GM18867 (cell line): ENCODE results near the gene RREB1.

ENCODE experiments used
- ATAC-seq: cut with Tn5 transposase; IDR thresholded peaks from one replicate; pipeline ENCODE4 v1.9.1; 2021; ENCODE audit warnings: mild to moderate bottlenecking, moderate library complexity; ENCODE audit not compliant: unreplicated experiment

Gene RREB1

DNA sequence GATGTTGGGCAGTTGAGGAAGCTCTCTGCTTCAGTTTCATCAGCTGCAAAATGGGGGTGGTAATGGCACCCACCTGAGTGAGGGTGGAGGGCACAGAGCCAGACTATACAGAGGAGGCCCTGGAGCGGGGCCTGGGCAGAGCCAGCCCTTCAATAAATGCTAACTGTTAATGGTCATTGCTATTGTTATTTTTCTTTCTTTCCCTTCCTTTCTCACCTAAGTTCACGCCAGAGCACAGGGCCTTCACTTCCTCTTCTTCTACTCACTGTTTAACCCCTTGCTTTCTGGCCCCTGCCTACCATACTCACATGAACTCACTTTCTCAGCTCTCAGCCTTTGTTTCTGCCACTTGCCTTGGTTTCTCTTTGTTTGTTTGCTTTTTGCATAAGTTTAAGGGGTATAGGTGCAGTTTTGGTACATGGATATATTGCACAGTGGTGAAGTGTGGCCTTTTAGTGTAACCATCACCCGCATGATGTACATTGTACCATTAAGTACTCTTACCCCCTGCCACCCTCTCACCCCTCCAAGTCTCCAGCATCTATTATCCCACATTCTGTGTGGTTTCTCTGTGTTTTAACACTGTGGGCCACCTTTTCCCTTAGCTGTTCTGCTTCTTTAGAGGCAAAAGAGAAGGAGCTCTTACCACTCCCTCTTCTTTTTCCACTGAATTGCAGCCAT lies 7.5 kb upstream of the RREB1 start:
- ATAC-seq = peak; percentile 82

DNA sequence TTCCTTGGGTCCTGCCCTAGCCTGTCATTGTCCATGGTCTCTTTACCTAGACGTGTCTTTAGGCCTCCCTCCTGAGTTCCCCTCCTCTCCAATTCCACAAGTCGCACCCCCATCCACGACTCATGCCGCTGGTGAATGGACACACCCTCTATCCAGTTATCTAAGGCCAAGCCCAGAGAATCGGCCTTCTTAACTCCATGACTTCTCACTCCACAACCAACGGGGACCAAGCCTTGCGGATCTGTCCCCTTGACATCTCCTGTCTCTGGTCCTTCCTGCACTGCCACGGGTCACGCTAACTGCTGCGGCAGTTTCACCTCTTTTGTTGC lies 7.0 kb upstream of the RREB1 start:
- no peak for ATAC-seq

DNA sequence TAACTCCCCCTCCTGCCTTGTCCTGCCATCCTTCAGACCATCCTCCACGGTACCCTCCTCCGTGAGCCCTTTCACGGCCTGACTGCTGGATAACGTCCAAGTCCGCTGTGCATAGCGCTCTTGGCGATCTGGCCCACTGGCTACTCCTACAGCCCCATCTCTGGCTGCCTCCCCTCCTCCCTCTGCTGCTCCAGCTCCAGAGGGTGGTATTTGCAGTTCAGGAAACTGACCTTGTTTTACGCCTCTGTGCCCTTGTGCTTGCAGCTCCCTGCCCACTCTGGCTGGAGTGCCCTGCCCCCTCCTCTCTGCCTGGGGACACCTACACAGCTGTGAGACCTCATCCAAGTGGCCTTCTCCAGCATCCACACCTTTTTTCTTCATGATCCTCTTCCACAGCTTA lies 6.5 kb upstream of the RREB1 start:
- ATAC-seq = no peak

DNA sequence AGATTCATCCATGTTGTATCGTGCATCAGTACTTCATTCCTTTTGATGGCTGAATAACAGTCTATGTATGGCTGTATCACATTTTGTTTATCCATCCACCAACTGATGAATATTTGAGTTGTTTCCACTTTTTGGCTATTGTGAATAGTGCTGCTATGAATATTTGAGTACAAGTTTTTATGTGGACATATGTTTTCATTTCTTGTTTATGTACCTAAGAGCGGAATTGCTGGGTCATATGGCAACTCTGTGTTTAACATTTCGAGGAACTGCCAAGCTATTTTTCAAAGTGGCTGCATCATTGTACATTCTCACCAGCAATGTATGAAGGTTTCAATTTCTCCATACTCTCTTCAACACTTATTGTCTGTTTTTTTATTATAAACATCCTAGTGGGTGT lies 3.0 kb upstream of the RREB1 start:
- ATAC-seq = no peak

DNA sequence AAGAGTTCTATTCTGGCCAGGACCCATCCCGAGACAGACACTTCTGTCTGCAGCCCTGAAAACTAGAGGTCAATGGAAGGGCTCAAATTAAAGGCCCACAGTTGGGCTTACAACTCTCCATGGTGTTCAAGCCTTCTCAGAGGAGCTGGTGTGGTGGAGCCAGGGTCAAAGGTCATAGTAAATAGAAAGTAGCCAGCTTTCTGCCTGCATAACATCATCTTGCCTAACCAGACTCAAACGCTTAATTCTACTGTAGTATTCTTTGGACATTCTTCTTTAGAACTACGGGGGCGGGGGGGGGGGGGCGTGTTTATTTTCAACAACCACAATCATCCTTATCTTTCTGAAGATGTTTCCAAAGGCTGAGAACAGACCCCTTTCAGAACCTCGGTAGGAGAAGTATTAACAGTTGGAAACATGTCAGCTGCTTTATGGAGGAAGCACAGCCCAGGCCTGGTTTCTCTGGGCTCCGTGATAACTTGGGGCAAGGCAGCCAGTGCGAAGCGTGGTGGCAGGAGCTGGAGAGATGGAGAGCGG lies 1.5 kb upstream of the RREB1 start:
- ATAC-seq = no peak

DNA sequence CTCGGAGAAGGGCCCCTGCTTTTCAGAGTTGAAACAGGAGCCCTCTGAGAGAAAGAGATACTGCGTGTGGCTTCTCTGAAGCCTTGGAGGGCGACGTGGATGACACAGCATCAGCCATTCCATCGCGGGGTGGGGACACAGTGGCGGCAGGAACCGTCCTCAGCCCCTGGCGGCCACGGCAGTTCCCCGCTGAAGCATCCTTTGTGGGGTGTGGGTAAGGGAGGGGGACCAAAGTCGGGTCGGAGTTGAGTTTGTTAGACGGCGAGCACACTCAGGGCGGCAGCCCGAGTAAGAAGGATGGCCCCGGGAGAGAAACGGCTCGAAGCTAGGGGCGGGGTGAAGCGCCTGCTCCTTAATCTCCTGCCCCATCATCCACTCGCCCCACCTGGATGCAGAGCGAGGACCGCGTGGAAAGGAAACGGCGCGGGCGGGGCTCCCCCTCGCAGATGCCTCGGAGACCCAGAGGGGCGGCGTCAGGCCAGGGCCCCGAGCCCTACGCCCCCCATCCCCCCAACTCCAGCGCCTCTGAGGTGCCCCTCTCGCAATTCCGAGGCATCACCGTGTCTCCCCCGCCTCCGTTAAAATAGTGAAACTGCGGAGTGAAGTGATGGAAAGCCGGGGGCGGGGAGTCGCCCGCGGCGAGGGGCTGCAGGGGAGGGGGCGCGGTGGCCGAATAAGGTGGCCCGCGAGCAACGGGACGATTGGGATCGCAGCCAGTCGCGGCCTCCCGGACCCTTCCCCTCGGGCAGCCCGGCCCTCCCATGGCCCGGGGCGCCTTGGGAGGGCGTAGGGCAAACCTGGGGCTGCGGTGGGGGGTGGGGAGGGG lies 796 bp upstream of the RREB1 start:
- ATAC-seq = peak; percentile 32

DNA sequence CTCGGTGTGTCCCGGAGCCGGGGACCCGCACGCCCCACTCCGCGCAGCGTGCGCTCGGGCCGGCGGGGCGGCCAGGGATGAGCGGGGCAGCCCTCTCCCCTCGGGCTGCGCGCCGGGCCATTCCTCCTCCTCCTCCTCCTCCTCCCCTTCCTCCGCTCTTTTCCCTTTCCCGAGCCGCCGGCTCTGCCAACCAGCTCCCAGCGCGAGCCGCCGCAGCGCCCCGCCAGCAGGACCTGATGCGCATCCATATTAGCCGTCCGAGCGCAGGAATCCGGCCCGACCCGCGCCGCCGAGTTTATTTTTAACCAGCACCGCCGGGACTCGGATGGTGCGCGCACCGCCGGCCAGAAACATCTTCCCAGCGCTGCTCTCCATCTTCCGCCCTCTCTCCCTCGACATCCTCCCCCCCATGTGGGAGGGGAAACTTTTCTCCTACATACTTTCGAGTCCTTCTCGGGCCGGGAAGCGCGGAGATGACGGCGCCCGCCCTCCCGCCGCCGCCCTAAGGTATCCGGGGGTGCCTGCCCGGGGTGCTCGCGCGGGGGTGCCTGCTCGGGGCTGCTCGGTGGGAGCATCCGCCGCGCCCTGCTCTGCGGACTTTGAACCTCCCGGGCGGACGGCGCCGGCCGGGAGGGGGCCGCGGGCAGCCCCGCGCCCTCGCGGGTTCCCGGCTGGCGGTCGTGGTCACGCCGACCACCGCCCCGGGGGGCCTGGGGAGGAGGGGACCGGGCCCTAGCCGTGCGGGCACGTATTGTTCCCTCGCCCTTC lies 619 bp downstream of the RREB1 start:
- peak; percentile 26 for ATAC-seq

DNA sequence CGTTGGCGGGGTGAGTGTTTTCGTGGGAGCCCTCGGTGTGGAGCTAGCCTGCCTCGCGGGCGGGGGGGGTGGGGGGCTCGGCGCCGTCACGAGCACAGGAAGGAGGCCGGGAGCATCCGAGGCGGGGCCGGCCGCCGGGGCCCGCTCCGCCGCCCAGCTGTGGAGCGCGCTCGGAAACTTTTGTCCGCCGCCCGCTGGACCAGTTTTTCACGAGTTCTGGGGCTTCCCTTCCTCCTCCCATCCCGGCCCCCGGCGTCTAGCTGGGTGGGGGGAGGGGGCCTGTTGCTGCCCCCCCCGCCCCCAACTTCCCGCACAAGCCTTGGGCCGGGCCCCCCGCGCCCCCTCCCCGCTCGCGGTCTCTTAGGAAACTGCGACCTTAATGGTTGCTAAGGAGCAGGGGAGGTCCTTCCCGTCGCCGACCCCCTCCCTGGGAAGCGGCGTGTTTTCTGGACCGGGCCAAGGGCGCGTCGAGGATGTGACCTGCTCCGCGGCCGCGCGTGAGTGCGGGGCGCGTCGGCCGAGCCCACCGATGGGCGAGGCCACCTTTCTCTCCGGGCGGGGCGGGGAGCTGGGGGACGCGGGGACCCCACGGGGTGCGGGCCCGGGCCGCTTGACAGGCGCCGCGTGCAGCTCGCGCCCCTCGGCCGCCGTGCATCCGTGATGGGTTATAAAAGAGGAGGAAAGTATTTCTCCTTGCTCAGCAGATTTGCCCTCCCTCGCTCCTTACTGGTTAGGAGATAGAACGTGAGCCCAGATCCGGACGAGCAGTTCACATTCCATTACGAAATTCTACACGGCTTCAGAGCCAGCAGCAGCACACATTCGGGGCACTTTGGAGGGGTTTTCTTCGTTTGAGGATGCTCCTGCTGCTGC lies 1.4 kb downstream of the RREB1 start:
- peak; percentile 15 for ATAC-seq

DNA sequence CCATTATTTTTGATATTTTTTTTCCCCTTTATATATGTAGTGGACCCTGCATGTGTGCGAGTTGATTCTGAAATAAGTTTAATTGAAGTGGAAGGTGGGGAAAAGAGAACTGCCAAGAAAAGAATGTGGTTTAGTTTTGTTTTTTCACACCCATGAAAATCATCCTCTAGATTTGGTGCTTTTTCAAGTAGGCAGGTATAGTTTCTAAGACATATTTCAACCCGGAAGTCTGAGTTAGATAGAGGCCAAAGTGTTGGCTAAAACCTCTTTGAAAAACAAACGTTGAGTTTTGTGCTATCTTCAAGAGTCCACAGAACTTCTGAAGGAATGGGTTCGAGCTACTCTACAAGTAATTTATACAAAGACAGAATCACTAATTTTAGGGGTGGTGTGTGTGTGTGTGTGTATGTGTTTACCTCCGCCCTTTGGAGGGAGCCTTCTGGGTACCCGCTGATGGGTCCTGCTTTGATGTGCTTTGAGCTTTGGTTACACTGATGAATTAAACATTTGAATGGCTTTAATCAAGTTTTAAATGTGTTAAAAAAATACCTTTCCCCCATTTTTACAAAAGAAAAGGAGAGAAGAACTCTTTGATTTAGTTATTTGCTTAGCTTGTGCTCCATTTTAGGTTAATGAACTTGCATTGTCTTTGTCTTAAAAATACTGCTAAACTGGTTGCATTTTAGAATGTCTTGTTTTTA lies 2.5 kb downstream of the RREB1 start:
- no peak for ATAC-seq

DNA sequence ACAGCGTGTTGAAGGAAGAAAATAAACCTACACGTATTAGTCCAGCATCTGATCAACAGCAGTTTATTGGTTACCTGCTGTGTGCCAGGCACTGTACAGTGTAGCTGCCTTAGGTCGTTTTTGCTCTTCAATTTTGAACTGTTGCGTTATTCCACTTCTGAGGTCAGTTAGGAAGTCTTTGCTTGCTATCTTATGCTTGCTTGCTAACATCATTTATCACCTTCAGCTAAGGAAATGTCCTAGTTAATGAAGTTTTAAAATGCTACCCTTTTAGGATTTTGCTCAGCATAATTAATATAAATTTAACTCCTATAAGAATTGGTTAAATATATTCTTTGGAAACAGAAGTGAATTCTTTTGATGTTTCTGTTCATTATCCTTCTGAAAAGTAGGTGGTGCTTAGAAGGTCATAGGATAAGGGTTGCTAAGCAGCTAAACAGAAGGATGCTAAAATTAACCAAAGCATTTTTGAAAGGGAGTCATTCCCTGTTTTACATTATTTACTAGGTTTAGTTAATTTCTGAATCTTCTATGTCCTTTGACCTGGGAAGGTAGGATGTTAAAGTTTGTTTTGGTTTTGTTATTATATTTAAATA lies 3.4 kb downstream of the RREB1 start:
- no peak for ATAC-seq

DNA sequence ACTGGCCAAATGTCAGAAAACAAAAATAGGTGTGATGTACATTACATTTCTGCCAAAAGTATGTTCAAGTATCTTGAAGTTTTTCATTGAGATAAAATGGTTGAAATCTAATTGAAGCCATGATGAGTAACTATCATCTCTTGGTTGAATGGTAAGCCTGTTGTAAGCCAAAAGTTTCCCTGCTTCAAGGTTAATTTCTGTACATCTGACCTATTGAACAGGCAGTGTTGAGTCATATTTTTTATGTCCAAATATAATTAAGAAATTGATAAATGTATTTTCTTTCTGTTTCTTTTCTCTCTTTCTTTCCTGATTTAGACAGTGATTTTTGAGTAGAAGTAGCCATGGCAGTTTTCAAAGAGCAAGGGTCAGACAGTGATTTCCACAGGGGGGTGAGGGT lies 4.4 kb downstream of the RREB1 start:
- ATAC-seq = no peak

DNA sequence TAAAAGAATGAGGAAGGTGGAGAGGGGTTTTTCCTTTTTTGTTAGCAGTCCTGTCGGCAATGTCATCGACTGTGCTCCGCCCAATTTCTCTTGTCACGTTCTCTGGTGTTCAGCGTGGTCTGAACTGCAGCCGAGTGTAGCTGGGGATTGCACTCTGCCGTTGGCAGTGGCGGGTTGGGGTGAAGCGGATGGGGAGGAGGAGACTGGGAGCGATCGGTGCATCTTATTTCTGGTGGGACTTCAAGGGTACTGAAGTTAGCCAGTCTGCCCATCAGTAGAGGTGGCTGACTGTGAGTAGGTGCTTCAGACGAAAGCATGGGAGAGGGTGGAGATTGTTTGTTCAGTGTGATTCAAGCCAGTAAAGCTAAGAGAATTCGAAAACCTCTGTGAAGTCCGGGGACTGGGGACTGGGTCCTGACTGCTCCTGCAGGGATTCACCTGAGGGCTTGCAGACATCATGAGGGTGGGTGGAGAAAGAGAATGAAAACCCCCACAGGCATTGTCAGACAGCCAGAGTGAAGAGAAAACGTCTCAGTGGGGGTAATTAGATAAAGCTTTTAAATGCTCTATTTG lies 5.1 kb downstream of the RREB1 start:
- no peak for ATAC-seq

DNA sequence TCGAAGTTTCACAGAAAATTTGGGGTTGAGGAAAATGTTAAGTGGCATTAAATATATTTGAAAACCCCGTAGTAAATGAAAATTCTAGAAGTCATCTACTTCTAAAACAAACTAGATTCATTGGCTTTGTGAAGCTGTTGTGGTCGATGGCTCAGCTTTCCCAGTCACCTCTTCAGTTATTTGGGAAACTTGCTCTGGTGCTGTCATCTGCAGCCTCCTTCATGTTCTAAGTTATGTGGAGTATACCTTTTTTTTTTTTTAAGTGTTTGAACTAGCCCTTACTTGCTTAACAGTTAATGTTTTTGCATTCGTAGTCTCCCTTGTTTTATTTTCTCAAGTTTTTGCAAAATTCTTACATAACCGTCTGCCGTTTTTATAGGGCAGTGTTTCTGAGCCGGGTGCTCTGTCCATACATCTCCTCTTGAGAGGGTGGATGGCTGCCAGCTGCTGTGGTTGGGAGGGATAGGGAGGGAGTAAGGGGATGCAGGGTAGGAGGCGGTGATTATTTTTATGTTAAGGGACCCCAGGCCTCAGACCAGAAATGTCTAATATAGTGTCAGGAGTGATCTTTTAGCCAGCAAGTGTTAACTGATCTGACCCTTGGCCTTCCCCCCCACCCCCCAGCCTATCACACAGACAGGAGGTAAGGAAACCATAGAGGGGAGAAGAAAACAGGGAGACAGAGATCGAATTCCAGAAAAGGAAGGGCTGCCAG lies 7.1 kb downstream of the RREB1 start:
- no peak for ATAC-seq

DNA sequence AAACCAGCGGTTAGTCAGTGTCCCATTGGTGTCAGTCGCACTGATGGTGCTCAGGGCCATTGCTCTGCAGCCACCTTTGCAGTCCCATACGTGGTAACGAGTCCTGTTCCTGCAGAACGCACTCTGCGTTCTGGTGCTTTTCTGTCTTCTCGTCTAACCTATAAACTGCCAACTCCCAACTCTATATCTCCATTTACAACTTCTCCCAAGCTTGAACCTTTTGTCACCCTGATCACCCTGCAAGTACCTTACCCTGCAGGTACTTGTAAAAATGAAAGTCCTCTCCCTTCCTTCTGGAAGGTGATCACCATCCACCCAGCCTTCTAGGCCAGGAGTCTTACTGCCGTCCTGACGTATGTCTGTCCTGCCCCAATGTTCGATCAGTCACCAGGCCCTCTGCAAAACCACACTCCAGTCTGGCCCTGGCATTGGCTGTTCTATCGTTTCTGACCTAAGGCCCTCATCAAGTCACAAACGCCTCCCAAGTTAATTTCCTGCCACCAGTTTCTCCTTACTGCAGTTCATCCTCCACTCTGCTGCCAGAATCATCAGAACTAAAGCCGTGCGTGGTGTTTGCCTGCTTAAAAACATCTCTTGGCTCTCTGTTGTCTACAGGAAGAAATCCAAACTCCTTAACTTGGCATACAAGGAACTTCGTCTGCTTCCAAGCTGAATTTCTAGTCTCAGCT lies 7.9 kb downstream of the RREB1 start:
- ATAC-seq = no peak

DNA sequence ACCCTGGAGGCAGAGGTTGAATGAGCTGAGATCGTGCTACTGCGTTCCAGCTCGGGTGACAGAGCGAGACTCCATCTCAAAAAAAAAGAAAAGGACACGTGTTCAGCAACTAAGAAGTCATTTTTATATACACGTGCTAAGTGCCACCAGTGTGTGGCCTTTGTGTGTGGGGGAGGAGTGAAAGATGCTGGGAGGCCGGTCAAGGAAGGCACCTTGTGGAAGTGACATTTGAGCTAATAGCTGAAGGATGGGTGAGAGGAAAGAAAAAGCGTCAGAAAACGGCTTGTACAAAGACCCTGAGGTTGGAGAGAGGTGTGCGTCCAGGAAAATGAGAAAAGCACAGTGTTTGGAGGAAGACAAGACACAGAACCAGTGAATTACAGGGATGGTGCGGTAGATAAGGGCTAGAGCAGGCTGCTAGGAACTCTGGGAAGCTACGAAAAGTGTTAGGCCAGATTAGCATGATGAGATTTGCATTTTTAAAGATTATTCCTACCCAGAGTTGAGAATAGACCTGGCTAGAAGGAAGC lies 11.6 kb downstream of the RREB1 start:
- no peak for ATAC-seq

DNA sequence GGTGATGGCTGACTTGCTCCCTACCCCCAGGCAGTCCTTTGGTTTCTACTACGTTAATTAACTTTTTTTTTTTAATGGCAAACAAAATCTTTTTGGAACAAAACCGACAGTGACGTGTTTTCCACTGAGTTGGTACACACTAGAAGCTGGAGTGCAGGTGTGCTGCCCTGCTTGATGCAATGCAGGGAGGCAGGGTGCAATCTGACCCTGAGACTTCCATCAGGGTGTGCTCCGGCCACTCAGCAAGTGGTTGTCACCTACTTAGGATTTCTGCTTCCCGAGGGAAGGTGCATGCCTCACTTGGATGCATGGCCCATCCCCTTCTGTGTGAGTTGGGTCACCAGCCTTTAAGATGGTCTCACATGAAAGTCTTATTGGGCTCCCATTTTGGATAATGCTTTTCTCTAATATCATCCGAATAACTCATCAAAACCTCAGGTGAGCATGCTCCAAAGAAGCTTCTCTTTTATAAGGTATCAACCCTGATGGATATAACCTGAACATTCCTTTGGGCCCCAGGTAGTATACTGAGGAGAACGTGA lies 14.0 kb downstream of the RREB1 start:
- no peak for ATAC-seq

DNA sequence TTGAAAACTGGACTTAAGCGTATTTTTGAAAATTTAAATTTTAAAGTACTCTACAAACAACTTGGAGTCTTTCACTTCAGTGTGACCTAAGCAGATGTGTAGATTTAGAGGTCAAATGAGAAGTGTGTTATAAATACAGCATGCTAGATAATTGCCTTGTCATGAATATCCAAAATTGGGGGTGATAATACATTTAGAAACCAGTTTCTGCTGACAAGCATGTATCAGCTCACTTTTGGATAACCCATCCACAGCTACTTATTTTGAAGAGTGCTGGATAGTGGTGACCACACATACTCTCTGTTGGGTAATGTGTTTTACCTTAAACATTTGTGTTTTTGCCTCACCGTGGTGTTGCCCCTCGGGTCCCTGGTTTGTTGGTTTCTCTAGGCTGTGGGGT lies 14.9 kb downstream of the RREB1 start:
- no peak for ATAC-seq

DNA sequence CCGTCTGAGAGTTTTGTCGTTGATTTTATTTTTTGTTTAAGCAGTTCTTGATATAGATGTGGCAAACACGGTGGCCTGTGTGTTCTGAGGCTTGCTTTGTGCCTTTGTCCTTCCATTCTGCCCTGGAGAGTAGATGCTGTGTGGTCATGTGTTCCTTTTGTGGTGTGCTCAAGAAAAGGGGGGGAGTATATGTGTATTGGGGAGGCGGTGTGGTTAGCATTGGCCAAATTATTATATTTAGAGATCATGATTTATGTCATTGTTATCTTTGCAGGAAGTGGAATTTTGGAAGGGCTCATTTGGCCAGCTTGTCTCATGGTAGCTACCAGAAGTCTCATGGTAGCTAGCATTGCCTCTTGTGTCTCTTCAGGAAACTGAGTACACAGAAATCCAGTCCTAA lies 16.4 kb downstream of the RREB1 start:
- no peak for ATAC-seq
